IPS-NIHi7 (cell line): Measurements from ENCODE around the gene LEO1.

Experiments
- DNase-seq: peaks from one replicate; pipeline ENCODE4 v3.0.0; 2012; ENCODE audit warnings: mixed read lengths; ENCODE audit errors: extremely low spot score

The LEO1 gene

GRCh38 chr15:51931638-51932037 is 39.9 kb downstream of the LEO1 start:
- no peak for DNase-seq

GRCh38 chr15:51931016-51931415 is 40.6 kb downstream of the LEO1 start:
- DNase-seq: no peak

GRCh38 chr15:51926809-51927208 is 44.8 kb downstream of the LEO1 start:
- no peak for DNase-seq

- peak; percentile 50 for DNase-seq
Observed at GRCh38 chr15:51924156-51925068, 47.2 kb downstream of the LEO1 start.

GRCh38 chr15:51917493-51917892 is 54.1 kb downstream of the LEO1 start:
- DNase-seq: peak; percentile 73

GRCh38 chr15:51912528-51912927 is 59.0 kb downstream of the LEO1 start:
- no peak for DNase-seq

GRCh38 chr15:51909584-51909983 is 62.0 kb downstream of the LEO1 start:
- DNase-seq: no peak

- no peak for DNase-seq
Observed at GRCh38 chr15:51908316-51908715, 63.3 kb downstream of the LEO1 start.

GRCh38 chr15:51907136-51907862 is 64.3 kb downstream of the LEO1 start:
- DNase-seq: peak; percentile 36

GRCh38 chr15:51904931-51905330 is 66.6 kb downstream of the LEO1 start:
- no peak for DNase-seq

GRCh38 chr15:51904421-51904820 is 67.2 kb downstream of the LEO1 start:
- no peak for DNase-seq

- no peak for DNase-seq
Observed at GRCh38 chr15:51889486-51889885, 82.1 kb downstream of the LEO1 start.

GRCh38 chr15:51888593-51889195 is 82.9 kb downstream of the LEO1 start:
- DNase-seq: peak; percentile 30
